ENCODE results near the gene PLXNB1. TPM values are rescaled to one million over a fixed set of nuclear protein-coding genes. Genes with fewer than 3 reads are reported as not detected.

PLXNB1 gene
- total RNA-seq, 1 experiment from 2014 or later, result 24.6 TPM

DNA sequence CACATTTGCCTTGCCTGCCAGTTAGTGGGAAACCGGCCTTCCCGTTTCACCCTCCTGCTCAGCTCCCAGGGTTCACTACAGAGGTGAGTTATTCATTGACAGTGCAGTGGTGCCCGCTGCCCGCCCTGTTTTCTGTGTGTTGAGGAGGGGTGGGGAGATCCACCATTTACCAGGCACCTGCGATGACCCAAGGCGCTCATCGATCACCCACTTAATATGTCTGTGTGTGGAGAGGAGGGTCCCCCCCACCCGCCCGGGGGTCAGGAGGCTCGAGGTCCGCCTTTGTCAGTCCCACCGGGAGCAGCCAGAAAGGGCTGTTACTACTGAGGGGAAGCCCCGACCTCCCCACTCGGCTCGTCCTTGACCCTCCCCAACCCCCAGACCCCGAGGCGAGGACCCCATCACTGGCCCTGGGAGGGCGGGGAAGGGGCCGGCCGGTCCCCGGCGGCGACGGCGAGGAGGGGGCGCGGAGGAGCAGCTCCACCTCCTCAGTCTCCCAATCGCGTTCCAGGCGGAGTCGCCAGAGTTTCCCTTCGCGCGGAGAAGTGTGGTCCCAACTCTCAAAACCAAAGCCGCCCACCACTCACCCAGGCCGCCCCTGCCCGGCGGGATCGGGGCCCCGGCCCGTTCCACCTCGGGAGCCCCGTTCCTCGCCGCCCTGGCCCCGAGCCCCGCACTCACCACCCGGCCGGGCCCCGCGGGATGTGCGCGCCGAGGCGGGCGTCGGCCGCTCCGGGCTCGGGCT, 1.1 kb downstream of the PLXNB1 start:
- Histone ChIP-seq H3K4me1 (ENCODE audit: insufficient read depth, low read length, poor library complexity, severe bottlenecking) (peaks cover 7% of the 10 kb centered on the region), H3K27me3 (replicated peaks; ENCODE audit: insufficient read depth, low read depth, low read length, poor library complexity) (no peaks in the 10 kb centered on the region), H3K9me3 (ENCODE audit: low read depth, low read length, poor library complexity, severe bottlenecking) (no peaks in the 10 kb centered on the region), H3K27ac (ENCODE audit: low read depth, low read length, poor library complexity, severe bottlenecking) (peak overlapping the region; percentile 77), H3K36me3 (ENCODE audit: insufficient read depth, low read length, poor library complexity, severe bottlenecking) (no peaks in the 10 kb centered on the region), H3K4me3 (ENCODE audit: low read depth, low read length, poor library complexity, severe bottlenecking) (peak overlapping the region; percentile 62)
- no TSS peak for BruUV-seq (replicated peaks)
- intact Hi-C loops (cut with micrococcal nuclease; ENCODE audit: unreplicated experiment), result no loop called here
- TF ChIP-seq EZH2 (IDR thresholded peaks at IDR 0.05; ENCODE audit: borderline replicate concordance, low read depth, low read length, poor library complexity, severe bottlenecking), result no peak
- TF ChIP-seq, protein P1, sequence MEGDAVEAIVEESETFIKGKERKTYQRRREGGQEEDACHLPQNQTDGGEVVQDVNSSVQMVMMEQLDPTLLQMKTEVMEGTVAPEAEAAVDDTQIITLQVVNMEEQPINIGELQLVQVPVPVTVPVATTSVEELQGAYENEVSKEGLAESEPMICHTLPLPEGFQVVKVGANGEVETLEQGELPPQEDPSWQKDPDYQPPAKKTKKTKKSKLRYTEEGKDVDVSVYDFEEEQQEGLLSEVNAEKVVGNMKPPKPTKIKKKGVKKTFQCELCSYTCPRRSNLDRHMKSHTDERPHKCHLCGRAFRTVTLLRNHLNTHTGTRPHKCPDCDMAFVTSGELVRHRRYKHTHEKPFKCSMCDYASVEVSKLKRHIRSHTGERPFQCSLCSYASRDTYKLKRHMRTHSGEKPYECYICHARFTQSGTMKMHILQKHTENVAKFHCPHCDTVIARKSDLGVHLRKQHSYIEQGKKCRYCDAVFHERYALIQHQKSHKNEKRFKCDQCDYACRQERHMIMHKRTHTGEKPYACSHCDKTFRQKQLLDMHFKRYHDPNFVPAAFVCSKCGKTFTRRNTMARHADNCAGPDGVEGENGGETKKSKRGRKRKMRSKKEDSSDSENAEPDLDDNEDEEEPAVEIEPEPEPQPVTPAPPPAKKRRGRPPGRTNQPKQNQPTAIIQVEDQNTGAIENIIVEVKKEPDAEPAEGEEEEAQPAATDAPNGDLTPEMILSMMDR (conservative IDR thresholded peaks at IDR 0.05; ENCODE audit: low read depth, low read length), result no peak
- peak; percentile 16 for DNase-seq (ENCODE audit: low spot score)
- ChIA-PET POLR2A (ENCODE audit: low non-redundant PET) (no interaction called here), CTCF (no interaction called here)

- Histone ChIP-seq H3K27me3 (replicated peaks; ENCODE audit: insufficient read depth, low read depth, low read length, poor library complexity) (no peaks in the 10 kb centered on the region), H3K4me3 (ENCODE audit: low read depth, low read length, poor library complexity, severe bottlenecking) (peak overlapping the region; percentile 62), H3K9me3 (ENCODE audit: low read depth, low read length, poor library complexity, severe bottlenecking) (no peaks in the 10 kb centered on the region), H3K27ac (ENCODE audit: low read depth, low read length, poor library complexity, severe bottlenecking) (no peak overlapping the region), H3K4me1 (ENCODE audit: insufficient read depth, low read length, poor library complexity, severe bottlenecking) (peaks cover 7% of the 10 kb centered on the region), H3K36me3 (ENCODE audit: insufficient read depth, low read length, poor library complexity, severe bottlenecking) (no peaks in the 10 kb centered on the region)
- no peak for DNase-seq (ENCODE audit: low spot score)
- intact Hi-C loops (cut with micrococcal nuclease; ENCODE audit: unreplicated experiment), result no loop called here
- BruUV-seq (replicated peaks), result no TSS peak
- ChIA-PET POLR2A (ENCODE audit: low non-redundant PET) (no interaction called here), CTCF (no interaction called here)
- no peak for TF ChIP-seq EZH2 (IDR thresholded peaks at IDR 0.05; ENCODE audit: borderline replicate concordance, low read depth, low read length, poor library complexity, severe bottlenecking)
- TF ChIP-seq, protein P1 (conservative IDR thresholded peaks at IDR 0.05; ENCODE audit: low read depth, low read length), result no peak
Observed at GRCh38 chr3:48428088-48428571, 1.8 kb downstream of the PLXNB1 start.

DNA sequence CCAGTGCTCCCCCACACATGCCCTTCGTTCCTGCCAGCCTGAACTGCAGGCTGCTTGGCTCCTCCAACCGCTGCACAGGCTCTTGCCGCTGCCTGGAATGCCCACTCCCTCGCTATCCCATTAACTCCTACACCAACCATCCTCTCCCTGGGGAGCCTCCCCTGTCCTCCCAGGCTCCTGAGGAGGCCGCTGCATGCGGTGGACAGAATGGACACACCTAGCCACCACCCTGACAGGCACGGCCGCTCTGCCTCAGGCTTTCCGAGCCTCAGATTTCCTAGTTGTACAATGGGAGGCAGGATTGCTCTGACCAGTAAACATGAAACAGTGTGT, 2.3 kb downstream of the PLXNB1 start:
- no peak overlapping the region for H3K4me3 ChIP-seq (ENCODE audit: low read depth, low read length, poor library complexity, severe bottlenecking)
- ChIA-PET CTCF (no interaction called here), POLR2A (ENCODE audit: low non-redundant PET) (no interaction called here)
- no peaks in the 10 kb centered on the region for H3K27me3 ChIP-seq (replicated peaks; ENCODE audit: insufficient read depth, low read depth, low read length, poor library complexity)
- H3K27ac ChIP-seq (ENCODE audit: low read depth, low read length, poor library complexity, severe bottlenecking), result no peak overlapping the region
- DNase-seq (ENCODE audit: low spot score), result no peak
- peaks cover 7% of the 10 kb centered on the region for H3K4me1 ChIP-seq (ENCODE audit: insufficient read depth, low read length, poor library complexity, severe bottlenecking)
- no peak for TF ChIP-seq EZH2 (IDR thresholded peaks at IDR 0.05; ENCODE audit: borderline replicate concordance, low read depth, low read length, poor library complexity, severe bottlenecking)
- H3K9me3 ChIP-seq (ENCODE audit: low read depth, low read length, poor library complexity, severe bottlenecking), result no peaks in the 10 kb centered on the region
- no peaks in the 10 kb centered on the region for H3K36me3 ChIP-seq (ENCODE audit: insufficient read depth, low read length, poor library complexity, severe bottlenecking)
- BruUV-seq (replicated peaks), result no TSS peak
- intact Hi-C loops (cut with micrococcal nuclease; ENCODE audit: unreplicated experiment), result no loop called here
